Measurements from ENCODE around the gene UBR4.

DNA sequence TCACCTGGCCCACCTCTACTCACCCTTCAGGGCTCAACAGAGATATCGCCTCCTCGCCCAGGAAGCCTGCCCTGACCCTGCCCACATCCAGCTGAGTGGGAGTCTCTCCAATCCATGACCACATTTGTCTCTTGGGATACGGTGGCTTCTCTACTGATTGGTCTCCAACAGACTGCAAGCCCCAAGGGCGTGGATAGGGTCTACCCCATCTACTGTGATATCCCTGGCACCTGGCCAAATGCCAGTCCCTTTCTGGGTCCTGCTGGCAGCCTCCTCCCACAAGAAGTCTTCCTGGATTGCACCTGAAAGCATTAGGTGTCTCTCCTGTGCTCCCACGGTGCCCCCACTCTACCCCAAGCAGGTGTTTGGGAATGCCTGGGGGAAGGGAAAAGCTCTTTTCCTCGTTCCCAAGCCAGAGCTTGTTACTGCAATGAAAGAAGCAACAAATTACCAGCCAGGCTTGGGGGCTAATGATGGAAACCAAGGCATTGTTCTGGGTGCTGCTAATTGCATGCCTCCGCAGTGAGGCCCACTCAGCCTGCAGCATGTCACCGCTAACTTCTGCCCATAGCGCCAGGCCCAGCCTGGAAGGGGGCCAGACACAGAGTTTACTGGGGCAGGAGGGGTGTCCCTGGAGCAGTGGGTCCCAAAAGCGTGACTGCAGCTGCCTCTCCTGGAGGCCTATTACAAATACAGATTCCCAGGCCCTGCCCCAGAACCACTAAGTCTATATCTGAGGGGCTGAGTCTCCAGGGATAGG is 162.9 kb downstream of the UBR4 start:
- TF ChIP-seq CTCF (IDR thresholded peaks at IDR 0.05; ENCODE audit: low read depth, low read length): no peak
- no peak for TF ChIP-seq POLR2A (IDR thresholded peaks at IDR 0.05; ENCODE audit: extremely low read depth, insufficient read length)
- TF ChIP-seq MYC (IDR thresholded peaks at IDR 0.05; ENCODE audit: low read depth, low read length): no peak
- TF ChIP-seq, protein P1, sequence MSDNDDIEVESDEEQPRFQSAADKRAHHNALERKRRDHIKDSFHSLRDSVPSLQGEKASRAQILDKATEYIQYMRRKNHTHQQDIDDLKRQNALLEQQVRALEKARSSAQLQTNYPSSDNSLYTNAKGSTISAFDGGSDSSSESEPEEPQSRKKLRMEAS (IDR thresholded peaks at IDR 0.05; ENCODE audit: low read depth, low read length): no peak
